Dermis blood vessel endothelial cell (primary cell): ENCODE data around the gene MB. TPM values are rescaled to one million over a fixed set of nuclear protein-coding genes. Genes with fewer than 3 reads are reported as not detected.
"Not testable (repeated sequence)": the region's sequence is repeated elsewhere in the genome, so short reads cannot be mapped to it uniquely, and the experiment has no call there.

Experiments used
- DNase-seq: peaks from one replicate; pipeline ENCODE4 v3.0.0; 2010
- total RNA-seq: library from RNA; depleted of rRNA; stranded (reverse); fragments of >200 nt; gene quantifications from 2 replicates; pipeline ENCODE4 v1.2.3, GENCODE V29; 2014

Gene MB
- total RNA-seq = not detected in 2 replicates

GRCh38 chr22:35617137-35617755 is at the start of gene MB:
TSS of gene MB (minus strand) at chr22:35617329. CDS start at chr22:35617257, 72 bp downstream.
- DNase-seq = no peak

- not testable (repeated sequence) for DNase-seq
Observed at GRCh38 chr22:35666699-35667098, 49.6 kb upstream of the MB start.

DNA sequence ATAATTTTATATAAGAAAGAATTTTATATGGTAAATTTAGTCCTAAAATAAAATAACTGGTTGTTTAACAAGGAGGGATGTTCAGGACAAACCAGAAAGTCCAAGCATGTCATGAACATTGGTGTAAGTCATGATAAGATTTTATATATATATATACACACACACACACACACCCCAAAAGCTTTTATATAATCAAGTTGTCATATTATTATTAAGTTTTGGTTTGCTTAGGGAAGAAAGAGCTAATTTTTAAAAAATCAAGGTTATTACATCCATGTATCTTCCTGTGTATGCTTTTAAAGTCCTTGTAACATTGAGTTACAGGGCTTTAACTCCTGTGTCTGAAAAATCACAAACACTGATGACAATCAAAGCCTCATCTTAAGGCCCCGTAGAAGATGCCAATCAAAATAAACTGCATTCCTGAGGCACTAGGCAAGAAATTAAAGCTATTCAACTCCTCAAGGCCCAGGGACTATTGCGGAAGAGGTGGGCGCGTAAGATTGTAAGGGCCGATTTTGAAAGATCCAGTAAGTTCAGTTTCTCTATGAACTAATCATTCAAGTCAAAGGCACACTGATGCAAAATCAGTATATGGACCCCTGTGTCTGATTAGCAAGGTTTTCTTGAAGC is 47.9 kb upstream of the MB start:
- no peak for DNase-seq

- no peak for DNase-seq
Observed at GRCh38 chr22:35663371-35663770, 46.2 kb upstream of the MB start.

GRCh38 chr22:35662914-35663313 is 45.8 kb upstream of the MB start:
- DNase-seq = no peak

GRCh38 chr22:35661464-35661863 is 44.3 kb upstream of the MB start:
- DNase-seq = no peak

DNA sequence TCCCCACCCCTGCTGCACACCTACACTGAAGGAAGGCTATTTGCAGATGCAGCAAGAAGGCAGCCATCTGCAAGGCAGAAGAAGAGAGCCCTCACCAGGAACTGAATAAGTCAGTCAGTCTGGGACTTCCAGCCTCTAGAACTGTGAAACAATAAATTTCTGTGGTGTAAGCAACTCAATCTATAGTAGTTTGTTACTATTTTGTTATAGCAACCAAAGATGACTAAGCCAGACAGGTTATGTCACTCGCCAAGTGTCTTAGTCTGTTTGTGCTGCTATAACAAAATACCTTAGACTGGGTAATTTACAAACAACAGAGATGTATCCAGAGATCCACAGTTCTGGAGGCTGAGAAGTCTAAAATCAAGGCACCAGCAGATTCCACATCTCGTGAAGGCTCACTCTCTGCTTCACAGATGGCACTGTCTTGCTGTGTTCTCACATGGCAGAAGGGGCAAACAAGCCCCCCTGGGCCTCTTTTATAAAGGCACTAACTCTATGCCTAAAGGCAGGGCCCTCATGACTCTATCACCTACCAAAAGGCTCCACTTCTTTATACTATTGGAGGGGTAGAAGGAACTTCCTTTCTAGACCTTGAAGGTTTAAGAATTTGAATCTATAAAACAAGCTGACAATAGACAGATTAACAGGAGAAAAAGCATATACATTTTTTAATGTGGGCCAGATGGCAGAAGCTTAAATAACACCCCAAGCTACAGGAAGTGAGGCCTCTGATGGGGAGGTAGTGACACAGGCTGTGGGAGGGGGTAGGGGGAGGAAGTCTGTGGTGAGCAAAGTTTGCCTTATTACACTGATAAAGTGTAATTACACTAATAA is 43.4 kb upstream of the MB start:
- DNase-seq = peak; percentile 21

GRCh38 chr22:35657571-35658312 is 40.6 kb upstream of the MB start:
- no peak for DNase-seq

DNA sequence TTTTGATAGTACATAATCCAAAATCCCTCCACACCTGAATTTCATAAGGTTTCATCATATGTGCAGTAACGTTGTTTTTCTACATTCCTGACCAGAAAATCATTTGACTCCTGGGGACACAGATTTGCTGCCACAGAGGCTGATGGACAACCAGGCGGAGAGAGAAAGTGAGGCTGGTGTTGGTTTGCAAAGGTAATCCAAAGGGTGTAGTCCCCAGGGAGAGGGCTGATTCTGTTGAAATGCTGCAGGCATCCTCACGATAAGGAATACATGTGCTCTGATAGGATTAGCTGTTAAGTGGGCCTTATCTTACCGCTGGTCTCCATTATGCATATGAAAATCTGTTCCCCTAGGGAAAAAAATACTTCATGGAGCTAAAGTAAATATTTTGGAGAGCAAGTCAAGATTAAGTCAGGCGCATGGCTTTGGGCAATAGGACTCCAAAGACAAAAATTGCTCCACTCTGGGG is 39.2 kb upstream of the MB start:
- DNase-seq = no peak

- no peak for DNase-seq
Observed at GRCh38 chr22:35653824-35654223, 36.7 kb upstream of the MB start.

GRCh38 chr22:35651085-35651484 is 34.0 kb upstream of the MB start:
- no peak for DNase-seq

DNA sequence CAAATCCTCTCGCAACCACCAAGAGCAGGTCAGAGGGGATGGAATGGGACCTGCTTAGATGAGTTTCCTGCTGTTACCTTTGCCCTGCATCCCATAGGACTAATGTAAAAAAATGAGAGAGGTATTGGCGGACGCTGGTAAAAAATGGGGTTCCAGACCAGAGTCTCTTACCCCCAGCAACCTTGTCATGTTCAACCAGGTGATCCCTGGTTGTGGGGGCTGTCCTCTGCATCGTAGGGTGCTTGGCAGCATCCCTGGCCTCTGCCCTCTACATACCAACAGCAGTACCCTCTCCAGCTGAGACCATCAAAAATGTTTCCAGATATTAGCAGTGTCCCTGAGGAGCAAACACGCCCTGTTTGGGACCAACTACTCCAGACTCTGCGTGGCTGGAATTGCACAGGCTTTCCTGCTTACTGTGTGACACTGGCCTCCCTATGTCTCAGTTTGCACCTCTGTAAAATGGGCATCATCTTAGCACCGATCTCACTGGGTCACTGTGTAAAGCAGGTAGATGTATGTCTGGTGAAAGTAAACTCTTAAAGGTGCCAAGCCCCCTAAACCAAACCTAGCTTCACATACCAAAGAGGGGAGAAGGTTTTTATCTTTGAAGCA is 32.6 kb upstream of the MB start:
- DNase-seq = no peak

DNA sequence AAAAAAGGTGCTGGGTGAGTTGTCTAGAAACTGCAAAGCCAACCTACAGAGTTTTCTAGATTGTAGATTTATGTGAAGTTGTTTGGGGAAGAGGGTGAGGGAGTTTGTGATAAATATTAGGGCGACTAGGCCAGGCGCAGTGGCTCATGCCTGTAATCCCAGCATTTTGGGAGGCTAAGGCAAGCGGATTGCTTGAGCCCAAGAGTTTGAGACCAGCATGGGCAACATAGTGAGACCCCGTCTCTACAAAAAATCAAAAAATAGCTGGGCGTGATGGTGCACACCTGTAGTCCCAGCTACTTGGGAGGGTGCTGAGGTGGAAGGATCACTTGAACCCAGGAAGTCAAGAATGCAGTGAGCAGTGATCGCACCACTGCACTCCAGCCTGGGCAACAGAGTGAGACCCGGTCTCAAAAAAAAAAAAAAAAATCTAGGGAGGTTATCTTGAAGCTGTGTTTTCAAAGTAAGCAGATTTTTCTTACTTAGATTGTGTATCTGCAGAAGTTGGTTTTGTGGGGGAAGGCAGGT is 32.0 kb upstream of the MB start:
- no peak for DNase-seq

GRCh38 chr22:35648066-35649025 is 31.2 kb upstream of the MB start, which contains the start of gene APOL6:
TSS of gene APOL6 (plus strand) at chr22:35648446. CDS start at chr22:35656426, 7,980 bp downstream.
- peak; percentile 61 for DNase-seq

GRCh38 chr22:35645646-35646045 is 28.5 kb upstream of the MB start:
- no peak for DNase-seq

DNA sequence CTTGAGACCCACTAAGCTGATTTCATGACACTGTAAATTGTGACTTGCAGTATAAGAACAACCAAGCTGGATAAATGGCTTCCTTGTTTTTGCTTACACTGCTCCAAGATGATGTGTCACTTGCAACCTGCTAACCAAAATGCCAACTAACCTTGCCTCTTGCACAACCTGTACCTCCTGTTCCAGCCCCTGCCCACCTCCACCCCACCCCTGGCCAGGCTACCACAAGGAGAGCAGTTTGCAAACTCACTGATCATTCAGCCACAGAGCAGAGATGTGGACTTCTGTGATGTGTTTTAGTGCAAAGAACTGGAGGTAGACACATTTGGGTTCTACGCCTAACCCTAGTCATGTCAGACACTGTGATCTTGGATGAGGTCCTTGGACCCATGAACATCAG is 26.9 kb upstream of the MB start:
- no peak for DNase-seq

GRCh38 chr22:35642305-35642741 is 25.2 kb upstream of the MB start:
- no peak for DNase-seq

- DNase-seq = no peak
Observed at GRCh38 chr22:35641494-35642120, 24.5 kb upstream of the MB start.

DNA sequence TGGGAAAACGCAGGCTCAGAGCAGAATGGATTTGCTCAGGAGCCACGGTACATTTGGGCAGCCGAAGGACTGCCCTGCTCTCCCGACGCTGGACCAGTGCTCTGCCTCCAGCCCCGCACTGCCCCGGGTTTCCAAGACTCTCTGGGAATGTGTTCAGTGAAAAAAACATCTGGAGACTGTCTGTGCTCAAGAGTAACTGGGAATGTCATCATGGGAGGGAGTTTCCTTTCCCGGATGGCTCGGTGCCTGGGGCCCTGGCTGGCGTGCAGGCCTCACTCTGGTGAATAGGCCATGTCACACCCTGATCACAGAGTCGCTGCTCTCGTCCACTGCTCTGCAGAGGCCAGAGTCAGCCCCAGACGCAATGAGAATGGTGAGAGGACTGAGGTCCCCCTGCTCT is 21.3 kb upstream of the MB start:
- DNase-seq = peak; percentile 24

GRCh38 chr22:35638001-35638400 is 20.9 kb upstream of the MB start:
- no peak for DNase-seq
